GM18505 (cell line): ENCODE measurements around the gene GREB1L.

Source experiments
- ATAC-seq: cut with Tn5 transposase; IDR thresholded peaks from one replicate; pipeline ENCODE4 v1.9.1; 2021; ENCODE audit not compliant: unreplicated experiment
- POLR2A ChIP-seq: IDR thresholded peaks from 4 replicates; pipeline ENCODE4 v1.6.1; 2011; ENCODE audit warnings: borderline replicate concordance; ENCODE audit not compliant: insufficient read depth, insufficient read length; ENCODE audit errors: extremely low read depth

Gene GREB1L

DNA sequence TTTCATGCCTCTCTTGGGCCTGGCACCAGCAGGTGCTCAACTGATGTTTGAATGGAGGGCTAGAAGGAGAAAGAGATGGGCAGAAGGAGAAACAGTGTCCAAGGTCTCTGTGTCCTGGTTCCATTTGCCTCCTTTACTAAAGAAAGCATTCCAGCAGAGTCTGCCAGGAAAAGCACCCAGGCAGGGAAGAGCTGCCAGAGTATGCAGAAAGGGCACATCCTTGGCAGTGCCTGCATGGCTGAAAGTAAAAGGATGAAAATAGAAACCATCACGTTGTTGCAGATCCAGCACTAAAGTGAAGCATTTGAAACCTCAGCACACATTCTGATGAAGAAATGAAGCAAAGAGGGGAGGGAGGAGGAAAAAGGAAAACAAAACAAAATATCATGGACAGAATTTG lies 216.3 kb downstream of the GREB1L start:
- TF ChIP-seq POLR2A, result no peak
- ATAC-seq, result no peak

DNA sequence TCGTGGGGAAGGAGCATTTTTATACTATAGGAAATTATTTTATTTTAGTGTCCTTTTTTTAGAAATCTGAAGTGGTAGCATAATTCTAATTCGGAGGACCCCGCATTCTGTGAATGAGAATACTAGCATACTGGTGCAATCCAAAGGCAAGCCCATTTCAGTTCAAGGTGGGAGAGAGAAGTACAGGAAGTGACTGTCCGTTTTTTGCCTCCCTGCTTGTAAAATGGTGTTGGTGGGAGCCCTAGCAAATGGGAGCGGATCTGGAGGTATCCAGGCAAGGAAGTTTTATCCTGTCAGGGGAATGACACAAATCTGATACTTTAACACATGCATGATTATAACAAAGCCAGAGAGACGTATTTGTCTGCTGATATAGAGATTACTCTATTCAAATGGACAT lies 216.8 kb downstream of the GREB1L start:
- TF ChIP-seq POLR2A, result no peak
- no peak for ATAC-seq

DNA sequence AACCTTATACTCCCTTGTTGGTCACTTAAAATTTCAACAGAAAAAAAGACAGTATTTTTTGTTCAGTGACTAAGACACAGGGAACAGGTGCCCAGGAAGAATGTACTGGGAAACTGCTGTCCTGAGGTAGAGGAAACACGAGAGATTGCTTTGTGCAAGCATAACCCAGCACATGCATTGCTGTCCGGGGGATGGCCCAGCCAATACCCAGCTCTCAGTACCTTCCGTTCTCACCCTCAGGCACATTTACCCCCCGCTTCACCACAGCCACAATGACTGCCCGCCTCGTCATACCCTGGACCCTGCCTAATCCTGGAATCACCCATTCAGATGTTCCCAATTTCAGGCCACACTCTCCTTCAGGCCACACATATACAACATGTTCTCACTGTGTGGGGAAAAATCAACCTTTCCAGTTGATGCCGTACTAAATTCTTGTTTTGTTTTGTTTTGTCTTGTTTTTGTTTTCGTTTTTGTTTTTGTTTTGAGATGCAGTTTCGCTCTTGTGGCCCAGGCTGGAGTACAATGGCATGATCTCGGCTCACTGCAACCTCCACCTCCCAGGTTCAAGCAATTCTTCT lies 217.8 kb downstream of the GREB1L start:
- TF ChIP-seq POLR2A, result no peak
- ATAC-seq, result no peak

DNA sequence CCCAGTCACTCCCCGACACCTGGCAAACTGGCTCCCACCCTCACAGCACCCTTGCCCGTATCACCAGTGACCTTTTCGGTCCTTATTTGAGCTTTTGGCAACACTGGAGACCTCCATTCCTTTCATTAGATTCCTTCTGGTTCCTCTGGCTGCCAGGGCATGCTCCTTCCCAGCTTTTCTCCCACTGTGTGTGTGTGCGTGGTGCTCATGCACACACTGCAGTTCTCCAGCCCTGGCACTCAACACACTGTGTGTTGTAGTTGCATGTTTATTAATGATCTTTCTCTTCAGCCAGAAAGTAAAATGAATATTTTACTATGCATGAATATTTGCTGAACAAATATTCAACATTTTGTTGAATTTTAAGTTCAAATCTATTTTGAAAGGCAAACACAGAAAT lies 219.4 kb downstream of the GREB1L start:
- ATAC-seq, result no peak
- TF ChIP-seq POLR2A, result no peak

DNA sequence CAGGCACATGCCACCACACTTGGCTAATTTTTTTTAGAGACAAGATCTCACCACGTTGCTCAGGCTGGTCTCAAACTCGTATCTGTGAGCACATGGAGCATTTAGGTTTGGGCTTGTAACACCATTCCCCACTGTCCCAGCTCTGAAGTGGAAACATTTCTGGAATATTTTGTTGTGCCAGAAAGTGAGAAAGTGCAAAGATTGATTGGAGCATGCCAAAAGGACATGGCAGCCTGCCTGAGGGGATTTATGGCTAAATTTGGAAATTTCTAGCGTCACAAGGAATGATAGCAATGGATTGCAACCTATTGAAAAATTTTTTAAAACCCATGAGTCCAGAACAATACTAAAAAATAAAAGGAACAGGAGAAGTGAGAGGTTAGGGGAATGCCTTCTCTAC lies 221.7 kb downstream of the GREB1L start:
- ATAC-seq, result no peak
- no peak for TF ChIP-seq POLR2A

DNA sequence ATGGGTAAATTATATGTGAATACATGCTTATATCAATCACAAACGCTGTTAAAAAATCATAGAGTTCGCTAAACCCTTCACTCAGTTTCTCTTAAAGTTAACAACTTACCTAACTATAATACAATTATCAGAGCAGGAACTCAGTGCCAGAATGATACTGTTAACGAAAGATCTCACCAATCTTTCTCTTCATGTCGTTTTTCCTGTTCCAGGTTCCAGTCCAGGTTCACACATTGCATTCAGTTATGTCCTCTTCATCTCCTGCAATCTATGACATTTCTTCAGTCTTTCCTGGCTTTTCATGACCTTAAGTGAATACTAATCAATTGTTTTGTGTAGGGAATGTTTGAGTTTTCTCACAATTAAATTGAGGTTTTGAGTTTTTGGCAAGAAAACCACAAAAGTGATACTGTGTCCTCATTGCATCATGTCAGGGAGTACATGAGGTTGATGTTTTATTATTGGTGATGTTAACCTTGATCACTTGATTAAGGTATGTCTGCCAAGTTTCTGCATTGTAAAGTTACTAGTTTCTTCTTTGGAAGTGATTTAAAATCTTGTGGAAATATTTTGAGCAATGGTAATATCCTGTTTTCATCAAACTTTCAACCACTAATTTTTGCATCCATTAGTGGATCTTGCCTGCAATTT lies 226.6 kb downstream of the GREB1L start:
- TF ChIP-seq POLR2A, result no peak
- ATAC-seq, result no peak

DNA sequence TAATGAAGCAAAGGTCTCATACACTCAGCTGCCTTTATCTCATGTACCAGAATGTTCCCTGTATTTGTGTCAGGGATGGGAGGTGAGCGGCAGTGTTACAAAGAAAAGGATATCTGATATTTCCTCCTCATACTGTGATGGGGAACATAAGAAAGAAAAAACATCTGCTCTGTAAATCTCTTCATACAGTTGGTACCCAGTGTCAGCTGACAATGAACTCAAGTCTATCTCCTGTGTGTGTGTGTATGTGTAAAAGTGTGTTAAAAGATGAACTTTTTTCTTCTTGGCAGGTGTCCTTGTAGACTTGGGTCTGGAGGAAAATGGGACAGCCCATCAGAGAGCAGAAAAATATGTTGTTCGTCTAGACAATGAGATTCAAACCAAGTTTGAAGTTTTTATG lies 230.7 kb downstream of the GREB1L start:
- ATAC-seq, result no peak
- TF ChIP-seq POLR2A, result no peak

DNA sequence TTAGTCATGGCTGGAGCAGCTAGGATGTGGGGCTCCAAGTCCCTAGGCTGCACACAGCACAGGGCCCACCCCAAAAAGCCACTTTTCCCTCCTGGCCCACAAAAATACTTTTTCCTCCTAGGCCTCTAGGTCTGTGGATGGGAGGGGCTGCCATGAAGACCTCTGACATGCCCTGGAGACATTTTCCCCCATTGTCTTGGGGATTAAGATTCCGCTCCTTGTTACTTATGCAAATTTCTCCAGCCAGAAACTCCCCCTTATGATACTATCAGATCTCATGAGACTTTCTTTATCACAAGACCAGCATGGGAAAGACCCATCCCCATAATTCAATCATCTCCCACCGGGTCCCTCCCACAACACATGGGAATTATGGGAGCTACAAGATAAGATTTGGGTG lies 232.6 kb downstream of the GREB1L start:
- TF ChIP-seq POLR2A, result no peak
- ATAC-seq, result no peak

DNA sequence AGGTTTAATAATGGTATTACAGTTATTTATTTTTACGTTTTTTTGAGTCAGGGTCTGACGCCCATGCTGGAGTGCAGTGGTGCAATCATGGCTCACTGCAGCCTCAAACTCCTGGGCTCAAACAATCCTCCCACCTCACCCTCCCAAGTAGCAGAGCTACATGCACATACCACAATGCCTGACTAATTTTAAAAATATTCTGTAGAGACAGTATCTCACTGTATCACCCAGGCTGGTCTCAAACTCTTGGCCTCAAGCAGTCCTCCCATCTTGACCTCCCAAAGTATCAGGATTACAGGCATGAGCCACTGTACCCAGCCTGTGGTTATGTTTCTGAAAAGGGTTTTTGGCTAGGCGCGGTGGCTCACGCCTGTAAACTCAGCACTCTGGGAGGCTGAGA lies 237.7 kb downstream of the GREB1L start:
- no peak for ATAC-seq
- no peak for TF ChIP-seq POLR2A

DNA sequence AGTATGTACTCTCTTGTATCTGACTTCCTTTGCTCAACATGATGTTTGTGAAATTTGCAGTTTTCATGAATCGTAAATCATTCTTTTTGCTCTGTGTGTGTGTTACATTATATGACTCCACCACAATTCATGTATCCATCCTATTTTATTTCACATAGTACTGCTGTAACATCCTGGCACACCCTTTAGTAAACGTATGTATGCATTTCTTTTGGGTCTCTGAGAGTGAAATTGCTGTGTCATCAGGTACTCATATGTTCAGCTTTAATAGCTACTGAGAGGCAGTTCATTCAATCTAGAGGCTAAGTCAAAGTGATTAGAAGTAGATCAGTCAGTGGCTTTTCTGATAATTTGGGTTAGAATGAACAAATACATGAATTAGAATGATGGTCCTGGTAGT lies 239.7 kb downstream of the GREB1L start:
- no peak for TF ChIP-seq POLR2A
- ATAC-seq, result no peak

DNA sequence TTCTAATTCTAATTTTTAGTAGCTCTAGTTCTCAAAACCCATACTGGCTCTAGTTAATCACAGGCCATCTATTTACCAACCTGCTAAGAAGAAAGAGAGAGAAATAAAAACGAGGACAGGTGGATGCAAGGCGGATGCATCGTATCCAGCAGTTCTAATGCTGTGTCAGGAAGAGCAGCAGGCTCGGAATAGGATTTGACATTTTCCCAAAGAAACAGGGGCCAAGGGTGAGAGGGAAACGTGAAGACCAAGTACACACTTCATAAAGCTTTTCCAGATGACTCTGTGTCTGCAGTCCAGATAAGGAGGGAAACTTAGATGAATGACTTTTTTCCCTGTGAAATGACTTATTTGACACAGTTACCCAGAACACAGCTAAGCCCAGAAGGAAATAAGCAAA lies 241.0 kb downstream of the GREB1L start:
- no peak for ATAC-seq
- TF ChIP-seq POLR2A, result no peak

DNA sequence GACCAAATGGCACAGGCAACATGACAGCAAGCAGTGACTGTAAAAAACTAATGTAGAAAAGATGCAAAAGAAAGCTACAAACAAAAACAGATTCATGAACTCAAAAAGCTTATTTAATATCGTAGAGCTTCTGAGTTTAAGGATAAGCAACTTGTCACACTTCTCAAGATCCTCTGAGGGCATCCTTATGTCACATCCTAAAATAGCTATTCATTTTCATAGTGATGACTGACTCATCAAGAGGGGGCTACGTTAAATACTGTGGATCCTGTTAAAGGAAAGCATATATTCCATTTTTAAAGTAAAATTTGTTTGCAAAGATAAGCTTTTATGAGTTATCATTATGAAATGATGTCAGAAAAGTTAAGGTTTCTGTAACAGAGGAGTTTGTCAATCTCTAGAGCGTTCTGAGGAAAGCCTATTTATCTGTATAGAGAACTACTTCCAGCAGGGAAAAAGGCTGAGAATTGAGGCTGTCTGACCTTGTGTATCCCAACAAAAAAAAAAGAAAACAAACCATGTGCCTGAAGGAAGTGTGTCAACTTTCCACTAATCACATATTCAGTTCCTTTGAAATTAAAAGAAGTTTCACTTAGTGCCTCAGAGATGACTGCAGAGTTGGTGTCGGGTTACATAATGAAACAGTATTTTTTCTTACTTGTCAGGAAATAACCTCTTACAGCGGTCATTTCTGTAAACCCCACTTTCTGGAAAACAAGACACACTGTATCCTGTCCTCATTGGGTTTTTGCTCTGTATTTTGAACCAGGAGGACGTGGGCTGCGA lies 243.0 kb downstream of the GREB1L start:
- no peak for TF ChIP-seq POLR2A
- ATAC-seq, result no peak

DNA sequence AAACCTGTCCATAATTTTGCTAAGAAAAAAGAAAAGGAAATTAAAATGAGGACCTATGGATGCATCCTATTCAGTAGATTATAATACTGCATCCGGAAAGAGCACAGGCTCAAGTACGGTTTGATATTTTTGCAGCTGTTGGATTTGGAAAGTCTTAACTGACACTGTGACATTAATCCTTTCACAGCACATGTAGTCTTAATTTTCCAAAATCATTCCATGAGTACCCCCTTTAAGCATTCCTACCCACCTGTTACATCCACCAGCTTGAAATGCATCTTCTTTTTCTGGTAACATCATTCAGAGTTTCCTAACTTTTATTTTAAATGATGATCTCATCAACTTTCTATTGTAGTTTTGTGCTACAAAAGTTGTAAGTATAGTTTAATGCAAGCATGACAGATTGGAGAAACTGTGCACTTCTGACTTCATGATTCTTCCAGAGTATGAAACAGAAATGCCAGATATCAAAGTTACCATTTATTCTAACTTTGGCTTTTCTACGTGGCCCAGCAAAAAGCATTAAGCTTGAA lies 244.9 kb downstream of the GREB1L start:
- TF ChIP-seq POLR2A, result no peak
- ATAC-seq, result no peak
